Activated CD4-positive, alpha-beta T cell treated with anti-CD3 and anti-CD28 coated beads for 24 hours (primary cell): ENCODE results near the gene JARID2.

Experiments
- DNase-seq, 2 donors: peaks; one replicate each; pipeline ENCODE4 v3.0.0-alpha.2; 2020; ENCODE audit warnings: low read depth in 2 of 2

Gene JARID2

GRCh38 chr6:15461127-15461944 lies 215.5 kb downstream of the JARID2 start:
- DNase-seq, result no peak

- no peak for DNase-seq
These were observed 216.4 kb downstream of the JARID2 start for GRCh38 chr6:15462256-15462655.

GRCh38 chr6:15462717-15463525 lies 217.1 kb downstream of the JARID2 start:
- DNase-seq, result no peak

- DNase-seq, result peak; percentile 40 to 49
These were observed 218.4 kb downstream of the JARID2 start for GRCh38 chr6:15464211-15464725.

GRCh38 chr6:15465212-15465611 lies 219.3 kb downstream of the JARID2 start:
- DNase-seq, result no peak

GRCh38 chr6:15470746-15471145 lies 224.9 kb downstream of the JARID2 start:
- DNase-seq, result no peak

GRCh38 chr6:15472621-15473020 lies 226.8 kb downstream of the JARID2 start:
- DNase-seq, result no peak

GRCh38 chr6:15473174-15473573 lies 227.3 kb downstream of the JARID2 start:
- DNase-seq, result no peak

GRCh38 chr6:15473741-15474161 lies 227.9 kb downstream of the JARID2 start:
- DNase-seq, result no peak

- DNase-seq, result no peak
These were observed 228.3 kb downstream of the JARID2 start for GRCh38 chr6:15474196-15474595.

- no peak for DNase-seq
These were observed 229.4 kb downstream of the JARID2 start for GRCh38 chr6:15475261-15475660.

GRCh38 chr6:15475872-15476271 lies 230.0 kb downstream of the JARID2 start:
- DNase-seq, result no peak

- DNase-seq, result no peak
These were observed 230.9 kb downstream of the JARID2 start for GRCh38 chr6:15476631-15477380.

- DNase-seq, result no peak
These were observed 231.9 kb downstream of the JARID2 start for GRCh38 chr6:15477746-15478145.

GRCh38 chr6:15479761-15480160 lies 233.9 kb downstream of the JARID2 start:
- no peak for DNase-seq

GRCh38 chr6:15480525-15480924 lies 234.7 kb downstream of the JARID2 start:
- DNase-seq, result no peak

GRCh38 chr6:15481390-15482291 lies 235.8 kb downstream of the JARID2 start:
- peak in 1 of 2 donors; percentile 7 for DNase-seq

- no peak for DNase-seq
These were observed 237.2 kb downstream of the JARID2 start for GRCh38 chr6:15483060-15483459.

GRCh38 chr6:15484140-15484539 lies 238.3 kb downstream of the JARID2 start:
- no peak for DNase-seq

GRCh38 chr6:15484821-15485220 lies 239.0 kb downstream of the JARID2 start:
- no peak for DNase-seq

- DNase-seq, result no peak
These were observed 240.1 kb downstream of the JARID2 start for GRCh38 chr6:15485936-15486335.
